Inflammatory macrophage treated with lipopolysaccharide for 1 hour (primary cell): ENCODE measurements around the gene C14orf119.

Experiments
- DNase-seq, 2 donors: peaks; one replicate each; pipeline ENCODE4 v3.0.0-alpha.2; 2020 to 2022

The C14orf119 gene

GRCh38 chr14:23095196-23096108 lies at the start of gene C14orf119:
Gene C14orf119 (plus strand): TSS chr14:23095505. CDS start chr14:23097659, 2,154 bp downstream.
- DNase-seq: peak; percentile 100

GRCh38 chr14:23047034-23047634 lies 48.2 kb upstream of the C14orf119 start:
- DNase-seq: no peak

GRCh38 chr14:23047751-23048693 lies 47.3 kb upstream of the C14orf119 start:
- no peak for DNase-seq

- DNase-seq: no peak
These were observed 46.3 kb upstream of the C14orf119 start for GRCh38 chr14:23049011-23049410.

- peak; percentile 16 to 25 for DNase-seq
These were observed 43.9 kb upstream of the C14orf119 start for GRCh38 chr14:23051141-23052057.

GRCh38 chr14:23052182-23052623 lies 43.1 kb upstream of the C14orf119 start:
- DNase-seq: no peak

GRCh38 chr14:23052671-23053070 lies 42.6 kb upstream of the C14orf119 start:
- no peak for DNase-seq

GRCh38 chr14:23053426-23053825 lies 41.9 kb upstream of the C14orf119 start:
- DNase-seq: no peak

- DNase-seq: no peak
These were observed 41.1 kb upstream of the C14orf119 start for GRCh38 chr14:23054000-23054811.

GRCh38 chr14:23055147-23055550 lies 40.2 kb upstream of the C14orf119 start:
- no peak for DNase-seq

- DNase-seq: no peak
These were observed 39.6 kb upstream of the C14orf119 start for GRCh38 chr14:23055621-23056144.

- DNase-seq: peak; percentile 65 to 77
These were observed 39.0 kb upstream of the C14orf119 start for GRCh38 chr14:23056145-23056955.

- peak in 1 of 2 donors; percentile 36 for DNase-seq
These were observed 38.1 kb upstream of the C14orf119 start, which contains the start of gene CDH24 for GRCh38 chr14:23056956-23057756. Gene CDH24 (minus strand): TSS chr14:23057520. CDS start chr14:23055733, 1,787 bp downstream.

GRCh38 chr14:23057757-23058653 lies 37.3 kb upstream of the C14orf119 start:
- DNase-seq: peak; percentile 33 to 86

GRCh38 chr14:23058654-23059504 lies 36.4 kb upstream of the C14orf119 start:
- DNase-seq: no peak

GRCh38 chr14:23060536-23061260 lies 34.6 kb upstream of the C14orf119 start:
- no peak for DNase-seq
